B cell (primary cell): ENCODE data around the gene P3H3. TPM values are rescaled to one million over a fixed set of nuclear protein-coding genes. Genes with fewer than 3 reads are reported as not detected.

Source experiments
- ATAC-seq: fragments of 200-7000 bp; cut with Tn5 transposase; one replicate; pipeline ENCODE4 v1.10.0; 2021; ENCODE audit warnings: low read depth, mild to moderate bottlenecking, moderate number of reproducible peaks, moderate library complexity
- CTCF ChIA-PET: fragments of 350-600 bp; sonication (Branson Sonifier 250); formaldehyde crosslinking; loops from one replicate; lab custom pipeline; 2021; ENCODE audit warnings: antibody characterized with exemption, inconsistent platforms; lab: Charles Lee
- POLR2A ChIA-PET: fragments of 350-600 bp; sonication (Branson Sonifier 250); formaldehyde crosslinking; loops from one replicate; lab custom pipeline; 2021; ENCODE audit warnings: antibody characterized with exemption; lab: Charles Lee
- DNase-seq: peaks from one replicate; pipeline ENCODE4 v3.0.0; 2013
- H2AFZ ChIP-seq: 2 replicates; pipeline ENCODE4 v1.6.1; 2012; ENCODE audit warnings: mild to moderate bottlenecking, low read depth, low read length; ENCODE audit not compliant: insufficient read depth, poor library complexity, severe bottlenecking
- H3K27ac ChIP-seq, 2 donors: 1 replicate in 1 of 2; 2 replicates in 1 of 2; pipeline ENCODE4 v1.5.1; 2012 to 2013; ENCODE audit warnings: low read length in 2 of 2, mild to moderate bottlenecking in 2 of 2, moderate library complexity in 1 of 2
- H3K27me3 ChIP-seq, 4 experiments: fragments of 200-600 bp in 1 of 4; sonication (generic) in 1 of 4; replicated peaks in 1 of 4; 1 replicate in 2 of 4; 2 replicates in 2 of 4; pipeline versions ENCODE4 v1.6.1 to v1.7.0; 2013 to 2016; ENCODE audit warnings: low read length in 3 of 4, mild to moderate bottlenecking in 2 of 4, mixed read lengths in 1 of 4, moderate library complexity in 1 of 4; ENCODE audit not compliant: insufficient read depth in 4 of 4, control insufficient read depth in 3 of 4; ENCODE audit errors: control extremely low read depth in 1 of 4
- H3K36me3 ChIP-seq, 2 experiments: replicated peaks in 1 of 2; 1 replicate in 1 of 2; 2 replicates in 1 of 2; pipeline versions ENCODE4 v1.6.1 to v1.7.1; 2013; ENCODE audit warnings: low read length in 1 of 2; ENCODE audit not compliant: insufficient read depth in 2 of 2, control insufficient read depth in 1 of 2; ENCODE audit errors: control extremely low read depth in 1 of 2, extremely low read depth in 1 of 2
- H3K4me1 ChIP-seq, 2 donors: fragments of 200-600 bp in 1 of 2; sonication (generic) in 1 of 2; 1 replicate in 1 of 2; 2 replicates in 1 of 2; pipeline versions ENCODE4 v1.5.1 to v1.6.1; 2013 to 2017; ENCODE audit warnings: low read length in 2 of 2; ENCODE audit not compliant: control insufficient read depth in 2 of 2, insufficient read depth in 2 of 2
- H3K4me2 ChIP-seq: replicated peaks from 2 replicates; pipeline ENCODE3; 2012; ENCODE audit warnings: mild to moderate bottlenecking, low read depth, low read length; ENCODE audit not compliant: poor library complexity, severe bottlenecking
- H3K4me3 ChIP-seq, 5 experiments: fragments of 200-600 bp in 1 of 5; sonication (generic) in 1 of 5; 1 replicate in 3 of 5; 2 replicates in 2 of 5; pipeline versions ENCODE4 v1.5.1 to v1.7.0; 2011 to 2016; ENCODE audit warnings: low read length in 4 of 5, mild to moderate bottlenecking in 4 of 5, low read depth in 2 of 5, control low read depth in 1 of 5, moderate library complexity in 1 of 5; ENCODE audit not compliant: insufficient read depth in 1 of 5; ENCODE audit errors: control extremely low read depth in 1 of 5, extremely low read depth in 1 of 5
- H3K79me2 ChIP-seq: fragments of 200-600 bp; sonication (generic); one replicate; pipeline ENCODE4 v1.6.0; 2016; ENCODE audit warnings: low read length; ENCODE audit not compliant: control insufficient read depth, insufficient read depth
- H3K9ac ChIP-seq: fragments of 200-600 bp; sonication (generic); 2 replicates; pipeline ENCODE4 v1.6.1; 2017; ENCODE audit warnings: mild to moderate bottlenecking, low read length, moderate library complexity
- H3K9me3 ChIP-seq, 3 donors: one replicate each; pipeline versions ENCODE4 v1.6.1 to v1.7.1; 2013; ENCODE audit warnings: low read length in 2 of 3; ENCODE audit not compliant: control insufficient read depth in 2 of 3, insufficient read depth in 1 of 3; ENCODE audit errors: control extremely low read depth in 1 of 3
- H4K20me1 ChIP-seq: 2 replicates; pipeline ENCODE4 v1.6.0; 2012; ENCODE audit warnings: mild to moderate bottlenecking, low read length; ENCODE audit not compliant: insufficient read depth, control insufficient read depth, poor library complexity, severe bottlenecking
- H3K27ac Mint-ChIP-seq: one replicate; pipeline ENCODE4 v1.8.0; 2021; ENCODE audit warnings: mixed read lengths
- H3K27me3 Mint-ChIP-seq: one replicate; pipeline ENCODE4 v1.8.0; 2021; ENCODE audit warnings: mixed read lengths
- H3K4me1 Mint-ChIP-seq: one replicate; pipeline ENCODE4 v1.8.0; 2021; ENCODE audit warnings: mixed read lengths
- H3K4me3 Mint-ChIP-seq: one replicate; pipeline ENCODE4 v1.8.0; 2021; ENCODE audit warnings: mixed read lengths
- H3K9me3 Mint-ChIP-seq: one replicate; pipeline ENCODE4 v1.8.0; 2022; ENCODE audit warnings: mixed read lengths; ENCODE audit not compliant: insufficient read depth
- CTCF ChIP-seq: fragments of 200-600 bp; IDR thresholded peaks from one replicate; pipeline ENCODE4 v1.8.0; 2022; ENCODE audit warnings: antibody characterized with exemption, mild to moderate bottlenecking
- EZH2 ChIP-seq: IDR thresholded peaks from 2 replicates; pipeline ENCODE4 v1.6.1; 2012; ENCODE audit warnings: borderline replicate concordance, low read depth, mild to moderate bottlenecking, moderate library complexity, low read length; ENCODE audit not compliant: insufficient read depth, poor library complexity, severe bottlenecking
- WGBS: methylation state at CpG from one replicate; pipeline ENCODE4 v1.1.5; 2013; ENCODE audit warnings: missing lambda C conversion rate; ENCODE audit not compliant: insufficient coverage; 5-methylcytosine and 5-hydroxymethylcytosine counted together
- intact Hi-C: fragments of 100-400 bp; cut with micrococcal nuclease; formaldehyde crosslinking; loops from one replicate; pipeline ENCODE4 v1.10.0; 2022
- polyA plus RNA-seq: library from polyadenylated mRNA; depleted of rRNA; stranded (reverse); fragments of >200 nt; gene quantifications from 2 replicates; pipeline ENCODE4 v1.2.3, GENCODE V29; 2012
- total RNA-seq, 2 donors: library from RNA; stranded (reverse); fragments of 120-200 nt in 1 of 2; gene quantifications; 1 replicate in 1 of 2; 2 replicates in 1 of 2; pipeline versions ENCODE4 v1.2.3 to v1.2.4, GENCODE V29; 2013 to 2022

The P3H3 gene
- total and polyA plus RNA-seq, 2 donors (not counting 1 experiment from before 2014, with no cell fraction given), result 0.09 TPM; not detected in 1

- Histone ChIP-seq H4K20me1 (peaks cover 11% of the 10 kb centered on the region), H3K9ac (no peak overlapping the region), H3K79me2 (no peaks in the 10 kb centered on the region), H3K4me1 (peaks cover 37 to 40% of the 10 kb centered on the region in 2 donors), H3K9me3 (peaks cover 0 to 13% (median 0%) of the 10 kb centered on the region in 3 donors), H3K36me3 (no peaks in the 10 kb centered on the region), H2AFZ (no peak overlapping the region), H3K4me3 (no peak overlapping the region), H3K4me2 (no peak overlapping the region), H3K27me3 (peaks cover 0 to 82% (median 41%) of the 10 kb centered on the region in 4 experiments), H3K27ac (no peak overlapping the region)
- H3K4me1 Mint-ChIP-seq, result peaks cover 31% of the 10 kb centered on the region
- ChIA-PET CTCF (interaction anchor here (1.1 to 6.2 kb wide), 10 partner anchors 8 to 275 kb away, joined by 3 to 33 read pairs (median 6); partner anchors contain the start of genes CDCA3, MLF2 and USP5), POLR2A (no interaction called here)
- intact Hi-C loops, result loop anchor here (1.0 to 2.0 kb wide), 3 partner anchors 72 to 263 kb away; partner anchors contain the start of gene MLF2
- DNase-seq (peak; percentile 80), ATAC-seq (peak; percentile 66)
- H3K9me3 Mint-ChIP-seq, result no peaks in the 10 kb centered on the region
- no peak overlapping the region for H3K4me3 Mint-ChIP-seq
- H3K27me3 Mint-ChIP-seq, result peaks cover 78% of the 10 kb centered on the region
- WGBS, result 33% methylated on average over 15 of the region's 19 CpGs
- TF ChIP-seq EZH2 (no peak), CTCF (peak; percentile 86)
- H3K27ac Mint-ChIP-seq, result no peak overlapping the region
Observed at GRCh38 chr12:6825398-6826124, 2.6 kb upstream of the P3H3 start.
